Activated T-cell treated with anti-CD3 and anti-CD28 coated beads, Interleukin-2, amount 50 U/mL, for 72 hours (primary cell): ENCODE data around the gene C5AR2. TPM values are rescaled to one million over a fixed set of nuclear protein-coding genes. Genes with fewer than 3 reads are reported as not detected.
A peak's percentile ranks its signal among the peaks of the same experiment; 100 is the strongest.
"Not testable (repeated sequence)": the region's sequence is repeated elsewhere in the genome, so short reads cannot be mapped to it uniquely, and the experiment has no call there.

Experiments
- ATAC-seq, 2 donors: fragments of 150-1000 bp; cut with Tn5 transposase; replicated peaks in 1 of 2; 2 replicates each; pipeline ENCODE4 v1.10.0; 2021; ENCODE audit warnings: moderate library complexity in 2 of 2, mild to moderate bottlenecking in 1 of 2
- DNase-seq, 2 donors: peaks; one replicate each; pipeline ENCODE4 v3.0.0; 2021 to 2022; ENCODE audit warnings: mixed read lengths in 1 of 2
- H3K27ac Mint-ChIP-seq: one replicate; pipeline ENCODE4 v1.8.0; 2022; ENCODE audit warnings: mild to moderate bottlenecking, moderate library complexity, mixed read lengths
- H3K27me3 Mint-ChIP-seq: one replicate; pipeline ENCODE4 v1.8.0; 2022; ENCODE audit warnings: low read depth, mixed read lengths
- H3K36me3 Mint-ChIP-seq, 2 donors: one replicate each; pipeline ENCODE4 v1.8.0; 2022; ENCODE audit warnings: mixed read lengths in 2 of 2, mild to moderate bottlenecking in 1 of 2; ENCODE audit not compliant: insufficient read depth in 2 of 2
- H3K4me1 Mint-ChIP-seq: one replicate; pipeline ENCODE4 v1.8.0; 2022; ENCODE audit warnings: low read depth, mixed read lengths
- H3K4me3 Mint-ChIP-seq, 2 donors: one replicate each; pipeline ENCODE4 v1.8.0; 2022; ENCODE audit warnings: mild to moderate bottlenecking in 2 of 2, mixed read lengths in 2 of 2, moderate library complexity in 2 of 2
- H3K9me3 Mint-ChIP-seq, 2 donors: one replicate each; pipeline ENCODE4 v1.8.0; 2022; ENCODE audit warnings: mixed read lengths in 2 of 2
- total RNA-seq, 2 donors: library from RNA; stranded (reverse); gene quantifications; one replicate each; pipeline ENCODE4 v1.2.3, GENCODE V29; 2022

Gene C5AR2
- total RNA-seq, 2 donors from 2014 or later, result not detected

GRCh38 chr19:47336765-47337718 lies 5.1 kb downstream of the C5AR2 start:
- H3K9me3 Mint-ChIP-seq, H3K36me3 Mint-ChIP-seq, H3K27me3 Mint-ChIP-seq, DNase-seq, H3K4me1 Mint-ChIP-seq, H3K4me3 Mint-ChIP-seq: not testable (repeated sequence)
- ATAC-seq, result peak in 1 of 2 donors; percentile 47
- H3K27ac Mint-ChIP-seq, result peak overlapping the region; percentile 73

- H3K27ac Mint-ChIP-seq, result peak overlapping the region; percentile 21
- H3K4me1 Mint-ChIP-seq, result peaks cover 4% of the 10 kb centered on the region
- H3K36me3 Mint-ChIP-seq, result no peaks in the 10 kb centered on the region
- DNase-seq (no peak), ATAC-seq (no peak)
- no peak overlapping the region for H3K4me3 Mint-ChIP-seq
- H3K9me3 Mint-ChIP-seq, result no peaks in the 10 kb centered on the region
- H3K27me3 Mint-ChIP-seq, result no peaks in the 10 kb centered on the region
Measured at GRCh38 chr19:47339196-47339880, 7.4 kb downstream of the C5AR2 start.

GRCh38 chr19:47340477-47341208 lies 8.7 kb downstream of the C5AR2 start:
- no peak overlapping the region for H3K4me3 Mint-ChIP-seq
- DNase-seq, result no peak
- no peak overlapping the region for H3K27ac Mint-ChIP-seq
- no peaks in the 10 kb centered on the region for H3K27me3 Mint-ChIP-seq
- H3K4me1 Mint-ChIP-seq, result peaks cover 4% of the 10 kb centered on the region
- no peaks in the 10 kb centered on the region for H3K9me3 Mint-ChIP-seq
- ATAC-seq, result no peak
- H3K36me3 Mint-ChIP-seq, result no peaks in the 10 kb centered on the region

GRCh38 chr19:47341734-47342133 lies 9.8 kb downstream of the C5AR2 start:
- Mint-ChIP-seq H3K36me3 (no peaks in the 10 kb centered on the region), H3K9me3 (no peaks in the 10 kb centered on the region), H3K27ac (no peak overlapping the region), H3K4me1 (peaks cover 1% of the 10 kb centered on the region), H3K4me3 (no peak overlapping the region), H3K27me3 (no peaks in the 10 kb centered on the region)
- no peak for ATAC-seq
- no peak for DNase-seq

GRCh38 chr19:47343194-47343802 lies 11.3 kb downstream of the C5AR2 start:
- no peak overlapping the region for H3K4me3 Mint-ChIP-seq
- no peaks in the 10 kb centered on the region for H3K36me3 Mint-ChIP-seq
- H3K9me3 Mint-ChIP-seq, result no peaks in the 10 kb centered on the region
- ATAC-seq (no peak), DNase-seq (no peak)
- H3K27me3 Mint-ChIP-seq, result no peaks in the 10 kb centered on the region
- no peak overlapping the region for H3K27ac Mint-ChIP-seq
- peaks cover 1% of the 10 kb centered on the region for H3K4me1 Mint-ChIP-seq

- H3K4me1 Mint-ChIP-seq, result peaks cover 12% of the 10 kb centered on the region
- peaks cover 0 to 2% of the 10 kb centered on the region in 2 donors for H3K9me3 Mint-ChIP-seq
- H3K4me3 Mint-ChIP-seq, result no peak overlapping the region
- DNase-seq (no peak), ATAC-seq (no peak)
- H3K27me3 Mint-ChIP-seq, result no peaks in the 10 kb centered on the region
- H3K27ac Mint-ChIP-seq, result no peak overlapping the region
- H3K36me3 Mint-ChIP-seq, result peaks cover 0 to 3% of the 10 kb centered on the region in 2 donors
Measured at GRCh38 chr19:47344425-47344824, 12.4 kb downstream of the C5AR2 start.

- not testable (repeated sequence) for H3K9me3 Mint-ChIP-seq, H3K36me3 Mint-ChIP-seq, ATAC-seq, DNase-seq, H3K27ac Mint-ChIP-seq, H3K27me3 Mint-ChIP-seq, H3K4me3 Mint-ChIP-seq
- H3K4me1 Mint-ChIP-seq, result peaks cover 28% of the 10 kb centered on the region
Measured at GRCh38 chr19:47346024-47346423, 14.0 kb downstream of the C5AR2 start.

- H3K27ac Mint-ChIP-seq, result peak within 1 kb of the TSS; percentile 89
Measured at GRCh38 chr19:47348819-47349795, 17.1 kb downstream of the C5AR2 start, which contains the start of gene DHX34. Gene DHX34 (plus strand): TSS chr19:47349315. CDS start chr19:47353031, 3,716 bp downstream.

GRCh38 chr19:47350630-47351029 lies 18.7 kb downstream of the C5AR2 start:
- peaks cover 53% of the 10 kb centered on the region for H3K4me1 Mint-ChIP-seq
- ATAC-seq (no peak), DNase-seq (no peak)
- no peaks in the 10 kb centered on the region for H3K27me3 Mint-ChIP-seq
- peaks cover 6 to 14% of the 10 kb centered on the region in 2 donors for H3K36me3 Mint-ChIP-seq
- H3K27ac Mint-ChIP-seq, result peak overlapping the region; percentile 0
- H3K9me3 Mint-ChIP-seq, result peaks cover 0 to 2% of the 10 kb centered on the region in 2 donors
- peak overlapping the region; percentile 13 to 98 for H3K4me3 Mint-ChIP-seq

More at GRCh38 chr19:47348819-47349795, 17.1 kb downstream of the C5AR2 start, which contains the start of gene DHX34:
- DNase-seq, result peak; percentile 99
- H3K27me3 Mint-ChIP-seq, result no peaks in the 10 kb centered on the region
- peak within 1 kb of the TSS; percentile 90 to 98 for H3K4me3 Mint-ChIP-seq
- ATAC-seq, result peak; percentile 98
- peaks cover 6 to 9% of the 10 kb centered on the region in 2 donors for H3K36me3 Mint-ChIP-seq
- peaks cover 0 to 2% of the 10 kb centered on the region in 2 donors for H3K9me3 Mint-ChIP-seq
- peaks cover 47% of the 10 kb centered on the region for H3K4me1 Mint-ChIP-seq

GRCh38 chr19:47351548-47351947 lies 19.6 kb downstream of the C5AR2 start:
- H3K4me3 Mint-ChIP-seq, result peak overlapping the region in 1 of 2 donors; percentile 17
- peaks cover 53% of the 10 kb centered on the region for H3K4me1 Mint-ChIP-seq
- no peak for ATAC-seq
- no peaks in the 10 kb centered on the region for H3K27me3 Mint-ChIP-seq
- H3K9me3 Mint-ChIP-seq, result peaks cover 0 to 2% of the 10 kb centered on the region in 2 donors
- no peak overlapping the region for H3K27ac Mint-ChIP-seq
- no peak for DNase-seq
- peaks cover 6 to 19% of the 10 kb centered on the region in 2 donors for H3K36me3 Mint-ChIP-seq

GRCh38 chr19:47352095-47352494 lies 20.1 kb downstream of the C5AR2 start:
- Mint-ChIP-seq H3K4me3 (no peak overlapping the region), H3K9me3 (peaks cover 0 to 2% of the 10 kb centered on the region in 2 donors), H3K27ac (peak overlapping the region; percentile 32), H3K4me1 (peaks cover 53% of the 10 kb centered on the region), H3K27me3 (no peaks in the 10 kb centered on the region), H3K36me3 (peaks cover 6 to 19% of the 10 kb centered on the region in 2 donors)
- DNase-seq, result no peak
- no peak for ATAC-seq
